ENCODE data around the gene SLC38A11.

The SLC38A11 gene

GRCh38 chr2:164913640-164914350, 41.5 kb downstream of the SLC38A11 start:
- peak; percentile 41 for DNase-seq

GRCh38 chr2:164913011-164913410, 42.3 kb downstream of the SLC38A11 start:
- DNase-seq, result no peak

- no peak for DNase-seq
These were observed 43.5 kb downstream of the SLC38A11 start for GRCh38 chr2:164911832-164912231.

- DNase-seq, result no peak
These were observed 45.0 kb downstream of the SLC38A11 start for GRCh38 chr2:164910101-164910899.

GRCh38 chr2:164906947-164907346, 48.4 kb downstream of the SLC38A11 start:
- no peak for DNase-seq

- no peak for DNase-seq
These were observed 50.0 kb downstream of the SLC38A11 start for GRCh38 chr2:164905307-164905706.

- no peak for DNase-seq
These were observed 51.4 kb downstream of the SLC38A11 start for GRCh38 chr2:164903951-164904350.

GRCh38 chr2:164903204-164903603, 52.1 kb downstream of the SLC38A11 start:
- peak; percentile 90 for DNase-seq

GRCh38 chr2:164899121-164899520, 56.2 kb downstream of the SLC38A11 start:
- no peak for DNase-seq

- peak; percentile 83 for DNase-seq
These were observed 56.9 kb downstream of the SLC38A11 start for GRCh38 chr2:164898475-164898874.

- DNase-seq, result no peak
These were observed 57.7 kb downstream of the SLC38A11 start for GRCh38 chr2:164897469-164898260.

- peak; percentile 84 for DNase-seq
These were observed 58.5 kb downstream of the SLC38A11 start for GRCh38 chr2:164896634-164897355.

GRCh38 chr2:164896226-164896625, 59.1 kb downstream of the SLC38A11 start:
- peak; percentile 64 for DNase-seq

- DNase-seq, result no peak
These were observed 63.9 kb downstream of the SLC38A11 start for GRCh38 chr2:164891460-164891859.

- DNase-seq, result no peak
These were observed 64.8 kb downstream of the SLC38A11 start for GRCh38 chr2:164890544-164890943.

GRCh38 chr2:164888592-164888991, 66.7 kb downstream of the SLC38A11 start:
- DNase-seq, result no peak

- DNase-seq, result no peak
These were observed 67.7 kb downstream of the SLC38A11 start for GRCh38 chr2:164887434-164888144.

- no peak for DNase-seq
These were observed 73.0 kb downstream of the SLC38A11 start for GRCh38 chr2:164882276-164882675.

- no peak for DNase-seq
These were observed 73.8 kb downstream of the SLC38A11 start for GRCh38 chr2:164881524-164881923.

- no peak for DNase-seq
These were observed 75.3 kb downstream of the SLC38A11 start for GRCh38 chr2:164879901-164880535.

- no peak for DNase-seq
These were observed 77.4 kb downstream of the SLC38A11 start for GRCh38 chr2:164877927-164878326.
